Endodermal cell (in vitro differentiated cells): Measurements from ENCODE around the gene DNAH8. TPM values are rescaled to one million over a fixed set of nuclear protein-coding genes. Genes with fewer than 3 reads are reported as not detected.
A peak's percentile ranks its signal among the peaks of the same experiment; 100 is the strongest.

Experiments used
- DNase-seq: peaks from one replicate; pipeline ENCODE4 v3.0.0-alpha.2; 2017
- H3K27ac ChIP-seq: 2 replicates; pipeline ENCODE4 v1.5.1; 2013; ENCODE audit warnings: mild to moderate bottlenecking, low read depth, low read length, moderate library complexity
- H3K27me3 ChIP-seq: 2 replicates; pipeline ENCODE4 v1.6.1; 2013; ENCODE audit warnings: mild to moderate bottlenecking, low read length, moderate library complexity; ENCODE audit not compliant: insufficient read depth, control insufficient read depth, poor library complexity, severe bottlenecking
- H3K36me3 ChIP-seq: 2 replicates; pipeline ENCODE4 v1.7.0; 2013; ENCODE audit warnings: mild to moderate bottlenecking, low read length, moderate library complexity; ENCODE audit not compliant: control insufficient read depth, insufficient read depth
- H3K4me1 ChIP-seq: one replicate; pipeline ENCODE4 v1.7.0; 2013; ENCODE audit warnings: low read length; ENCODE audit not compliant: control insufficient read depth, insufficient read depth
- H3K4me3 ChIP-seq: 2 replicates; pipeline ENCODE4 v1.5.1; 2013; ENCODE audit warnings: mild to moderate bottlenecking, low read length, moderate library complexity
- H3K9ac ChIP-seq: 2 replicates; pipeline ENCODE4 v1.6.1; 2013; ENCODE audit warnings: mild to moderate bottlenecking, low read length, moderate library complexity; ENCODE audit not compliant: poor library complexity, severe bottlenecking; ENCODE audit errors: extremely low read depth
- H3K9me3 ChIP-seq: 2 replicates; pipeline ENCODE4 v1.6.1; 2013; ENCODE audit warnings: mild to moderate bottlenecking, low read length, moderate library complexity; ENCODE audit not compliant: control insufficient read depth
- H3K27ac Mint-ChIP-seq: 2 replicates; pipeline ENCODE4 v1.8.0; 2020; ENCODE audit warnings: mixed read lengths
- H3K27me3 Mint-ChIP-seq: 2 replicates; pipeline ENCODE4 v1.8.0; 2021; ENCODE audit warnings: mild to moderate bottlenecking, mixed read lengths; ENCODE audit not compliant: insufficient read depth
- H3K36me3 Mint-ChIP-seq: 2 replicates; pipeline ENCODE4 v1.8.0; 2020; ENCODE audit warnings: low read depth, mixed read lengths
- H3K4me1 Mint-ChIP-seq: 2 replicates; pipeline ENCODE4 v1.8.0; 2020; ENCODE audit warnings: mixed read lengths
- H3K4me3 Mint-ChIP-seq: 2 replicates; pipeline ENCODE4 v1.8.0; 2020; ENCODE audit warnings: mild to moderate bottlenecking, moderate library complexity, mixed read lengths
- H3K9me3 Mint-ChIP-seq: 2 replicates; pipeline ENCODE4 v1.8.0; 2020; ENCODE audit warnings: mild to moderate bottlenecking, mixed read lengths
- WGBS, 2 experiments: methylation state at CpG; one replicate each; pipeline versions ENCODE4 v1.1.5 to v1.1.7; 2013; ENCODE audit warnings: missing lambda C conversion rate in 2 of 2, mixed read lengths in 1 of 2; ENCODE audit not compliant: insufficient coverage in 1 of 2, insufficient read length in 1 of 2; 5-methylcytosine and 5-hydroxymethylcytosine counted together
- total RNA-seq, 2 donors: library from RNA; stranded (reverse); fragmentation: NEBNext Ultra II Directional in 1 of 2; extraction: Animal tissue kit (Norgen Biotek cat#: 25700) in 1 of 2; gene quantifications; 2 replicates in 1 of 2; 3 replicates in 1 of 2; pipeline ENCODE4 v1.2.1, GENCODE V29; 2021
- TF ChIP-seq, protein P1 (sequence below): fragments of 200-600 bp; sonication (generic); conservative IDR thresholded peaks from 2 replicates; pipeline ENCODE4 v1.5.0; 2021; ENCODE audit warnings: antibody characterized with exemption, mild to moderate bottlenecking

The DNAH8 gene
- total RNA-seq, 2 donors from 2014 or later, result not detected

DNA sequence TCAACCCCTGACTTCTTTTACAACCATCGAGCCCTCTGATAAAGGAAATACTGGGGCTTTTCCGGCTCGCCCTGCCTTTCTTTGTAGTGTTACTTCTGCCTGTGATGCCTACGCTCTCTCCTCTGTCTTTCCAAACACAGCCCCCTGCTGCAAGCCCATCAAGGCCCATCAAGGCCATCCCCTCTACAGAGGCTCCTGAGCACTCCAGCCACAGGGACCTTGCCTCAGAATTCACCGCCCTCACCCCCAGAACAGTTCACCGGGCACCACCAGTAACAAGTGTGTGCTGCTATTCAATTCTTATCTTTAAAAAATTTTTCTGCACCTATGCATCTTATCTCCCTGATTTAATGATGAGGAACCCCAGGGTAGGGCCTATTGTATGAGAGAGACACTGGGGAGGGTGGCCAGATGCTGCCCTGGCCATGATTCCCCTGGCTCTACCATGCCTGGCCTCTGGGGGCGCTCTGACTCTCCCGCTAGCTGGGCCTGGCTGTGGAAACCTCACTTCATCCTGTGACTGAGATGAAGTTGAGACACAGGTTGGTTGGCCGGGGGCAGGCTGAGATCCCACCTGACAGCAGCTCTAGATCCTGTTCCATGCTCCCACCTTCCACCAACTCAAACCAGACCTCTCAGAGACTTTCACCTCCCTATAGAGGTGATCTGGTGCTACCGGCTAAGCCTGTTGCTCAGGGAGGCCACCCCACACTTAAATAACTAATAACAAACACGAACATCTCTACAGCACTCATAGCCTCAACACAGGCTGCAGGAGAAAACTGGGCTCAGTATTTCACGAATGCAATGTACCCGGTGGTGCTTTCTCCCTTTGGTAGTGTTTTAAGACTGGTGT lies 314.3 kb downstream of the DNAH8 start:
- peaks cover 14% of the 10 kb centered on the region for H3K4me1 Mint-ChIP-seq
- peaks cover 26% of the 10 kb centered on the region for H3K27me3 Mint-ChIP-seq
- no peak overlapping the region for H3K4me3 Mint-ChIP-seq

DNA sequence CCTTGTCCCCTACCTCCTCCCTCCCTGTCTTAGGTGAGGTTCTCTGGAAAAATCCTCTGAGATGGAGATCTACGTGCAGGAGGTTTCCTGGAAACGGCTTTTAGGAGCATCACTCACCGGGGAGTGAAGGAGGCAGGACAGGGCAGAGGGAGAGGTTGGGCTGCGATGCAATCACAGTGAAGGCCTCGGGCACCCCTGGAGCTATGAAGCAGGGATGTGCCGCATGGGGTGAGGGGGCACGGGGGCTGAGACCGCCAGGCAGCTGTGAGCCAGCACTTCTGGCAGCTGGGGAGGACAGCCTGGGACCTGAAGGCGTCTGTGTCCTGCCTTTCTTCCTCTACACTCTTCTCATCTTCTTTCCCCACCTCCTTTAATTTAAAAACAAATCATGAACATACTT lies 320.6 kb downstream of the DNAH8 start:
- Histone ChIP-seq H3K4me3 (no peak overlapping the region), H3K9ac (no peak overlapping the region), H3K36me3 (no peaks in the 10 kb centered on the region), H3K9me3 (no peaks in the 10 kb centered on the region), H3K27me3 (peaks cover 18% of the 10 kb centered on the region), H3K4me1 (peaks cover 3% of the 10 kb centered on the region), H3K27ac (no peak overlapping the region)
- peaks cover 71% of the 10 kb centered on the region for H3K27me3 Mint-ChIP-seq
- H3K9me3 Mint-ChIP-seq, result no peaks in the 10 kb centered on the region
- H3K27ac Mint-ChIP-seq, result no peak overlapping the region
- no peak overlapping the region for H3K4me3 Mint-ChIP-seq
- WGBS, 2 experiments, result 86 to 90% methylated on average over 2 to 9 of the region's 9 CpGs
- peaks cover 10% of the 10 kb centered on the region for H3K4me1 Mint-ChIP-seq
- no peaks in the 10 kb centered on the region for H3K36me3 Mint-ChIP-seq
- TF ChIP-seq, protein P1, sequence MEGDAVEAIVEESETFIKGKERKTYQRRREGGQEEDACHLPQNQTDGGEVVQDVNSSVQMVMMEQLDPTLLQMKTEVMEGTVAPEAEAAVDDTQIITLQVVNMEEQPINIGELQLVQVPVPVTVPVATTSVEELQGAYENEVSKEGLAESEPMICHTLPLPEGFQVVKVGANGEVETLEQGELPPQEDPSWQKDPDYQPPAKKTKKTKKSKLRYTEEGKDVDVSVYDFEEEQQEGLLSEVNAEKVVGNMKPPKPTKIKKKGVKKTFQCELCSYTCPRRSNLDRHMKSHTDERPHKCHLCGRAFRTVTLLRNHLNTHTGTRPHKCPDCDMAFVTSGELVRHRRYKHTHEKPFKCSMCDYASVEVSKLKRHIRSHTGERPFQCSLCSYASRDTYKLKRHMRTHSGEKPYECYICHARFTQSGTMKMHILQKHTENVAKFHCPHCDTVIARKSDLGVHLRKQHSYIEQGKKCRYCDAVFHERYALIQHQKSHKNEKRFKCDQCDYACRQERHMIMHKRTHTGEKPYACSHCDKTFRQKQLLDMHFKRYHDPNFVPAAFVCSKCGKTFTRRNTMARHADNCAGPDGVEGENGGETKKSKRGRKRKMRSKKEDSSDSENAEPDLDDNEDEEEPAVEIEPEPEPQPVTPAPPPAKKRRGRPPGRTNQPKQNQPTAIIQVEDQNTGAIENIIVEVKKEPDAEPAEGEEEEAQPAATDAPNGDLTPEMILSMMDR, result no peak
- no peak for DNase-seq

More for the DNA sequence above, 314.3 kb downstream of the DNAH8 start:
- Histone ChIP-seq H3K4me3 (no peak overlapping the region), H3K36me3 (no peaks in the 10 kb centered on the region), H3K27ac (no peak overlapping the region), H3K9me3 (no peaks in the 10 kb centered on the region), H3K27me3 (peaks cover 8% of the 10 kb centered on the region), H3K4me1 (no peaks in the 10 kb centered on the region), H3K9ac (no peak overlapping the region)
- TF ChIP-seq, protein P1, result peak; percentile 93
- H3K27ac Mint-ChIP-seq, result no peak overlapping the region
- no peaks in the 10 kb centered on the region for H3K9me3 Mint-ChIP-seq
- WGBS, 2 experiments, result 57 to 77% methylated on average over 5 to 13 of the region's 13 CpGs
- DNase-seq, result peak; percentile 94
- no peaks in the 10 kb centered on the region for H3K36me3 Mint-ChIP-seq

DNA sequence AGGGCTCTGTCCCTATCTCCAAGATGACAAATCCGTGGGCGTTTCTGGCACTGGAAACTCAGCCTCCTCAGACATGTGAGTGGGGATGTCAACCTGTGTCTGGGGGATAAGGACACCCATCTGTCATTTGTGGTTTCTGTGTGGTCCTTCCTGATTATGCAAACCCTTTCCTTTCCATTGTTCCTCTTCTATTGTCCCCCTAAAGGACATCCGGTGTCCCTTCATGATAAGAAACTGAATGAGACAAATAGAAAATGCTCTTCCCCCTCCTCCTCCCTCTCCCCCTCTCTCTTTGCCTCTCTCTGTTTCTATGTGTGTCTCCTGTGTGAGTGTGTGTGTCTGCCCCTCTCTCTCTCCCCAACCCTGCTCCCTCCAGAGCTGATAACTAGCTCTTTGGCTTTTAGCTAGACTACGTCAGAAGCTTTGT lies 322.0 kb downstream of the DNAH8 start:
- 67 to 70% methylated on average over 3 to 4 of the region's 4 CpGs for WGBS, 2 experiments
- no peaks in the 10 kb centered on the region for H3K36me3 ChIP-seq
- peaks cover 18% of the 10 kb centered on the region for H3K27me3 ChIP-seq
- DNase-seq, result no peak
- H3K4me3 ChIP-seq, result no peak overlapping the region
- no peak overlapping the region for H3K27ac ChIP-seq
- no peaks in the 10 kb centered on the region for H3K9me3 ChIP-seq
- H3K4me1 Mint-ChIP-seq, result peaks cover 10% of the 10 kb centered on the region
- H3K36me3 Mint-ChIP-seq, result no peaks in the 10 kb centered on the region
- H3K9ac ChIP-seq, result no peak overlapping the region
- H3K9me3 Mint-ChIP-seq, result no peaks in the 10 kb centered on the region
- peaks cover 78% of the 10 kb centered on the region for H3K27me3 Mint-ChIP-seq
- peaks cover 3% of the 10 kb centered on the region for H3K4me1 ChIP-seq
- TF ChIP-seq, protein P1, result no peak
- H3K27ac Mint-ChIP-seq, result no peak overlapping the region
- no peak overlapping the region for H3K4me3 Mint-ChIP-seq
